ENCODE data around the gene ZC3H4.

- no peak for TF ChIP-seq POLR2A (IDR thresholded peaks at IDR 0.05)
- TF ChIP-seq CTCF (IDR thresholded peaks at IDR 0.05) = no peak
- no peak for TF ChIP-seq EP300 (IDR thresholded peaks at IDR 0.05)
Observed at GRCh38 chr19:47020992-47021496, 92.5 kb downstream of the ZC3H4 start.

All from tibial nerve (tissue), 4 donors.